ENCODE data around the gene DENR.

GRCh38 chr12:122722387-122722786 is 30.2 kb upstream of the DENR start:
- TF ChIP-seq YY1 (IDR thresholded peaks at IDR 0.05; ENCODE audit: insufficient read depth, insufficient read length) = no peak
- TF ChIP-seq ZNF274 (IDR thresholded peaks at IDR 0.05; ENCODE audit: low read depth, low read length) = no peak
- no peak for TF ChIP-seq SUZ12 (IDR thresholded peaks at IDR 0.05; ENCODE audit: extremely low read depth, insufficient read depth, insufficient read length)

Data from NT2/D1 (cell line).